ENCODE data around the gene TUBGCP2.

The TUBGCP2 gene, protein sequence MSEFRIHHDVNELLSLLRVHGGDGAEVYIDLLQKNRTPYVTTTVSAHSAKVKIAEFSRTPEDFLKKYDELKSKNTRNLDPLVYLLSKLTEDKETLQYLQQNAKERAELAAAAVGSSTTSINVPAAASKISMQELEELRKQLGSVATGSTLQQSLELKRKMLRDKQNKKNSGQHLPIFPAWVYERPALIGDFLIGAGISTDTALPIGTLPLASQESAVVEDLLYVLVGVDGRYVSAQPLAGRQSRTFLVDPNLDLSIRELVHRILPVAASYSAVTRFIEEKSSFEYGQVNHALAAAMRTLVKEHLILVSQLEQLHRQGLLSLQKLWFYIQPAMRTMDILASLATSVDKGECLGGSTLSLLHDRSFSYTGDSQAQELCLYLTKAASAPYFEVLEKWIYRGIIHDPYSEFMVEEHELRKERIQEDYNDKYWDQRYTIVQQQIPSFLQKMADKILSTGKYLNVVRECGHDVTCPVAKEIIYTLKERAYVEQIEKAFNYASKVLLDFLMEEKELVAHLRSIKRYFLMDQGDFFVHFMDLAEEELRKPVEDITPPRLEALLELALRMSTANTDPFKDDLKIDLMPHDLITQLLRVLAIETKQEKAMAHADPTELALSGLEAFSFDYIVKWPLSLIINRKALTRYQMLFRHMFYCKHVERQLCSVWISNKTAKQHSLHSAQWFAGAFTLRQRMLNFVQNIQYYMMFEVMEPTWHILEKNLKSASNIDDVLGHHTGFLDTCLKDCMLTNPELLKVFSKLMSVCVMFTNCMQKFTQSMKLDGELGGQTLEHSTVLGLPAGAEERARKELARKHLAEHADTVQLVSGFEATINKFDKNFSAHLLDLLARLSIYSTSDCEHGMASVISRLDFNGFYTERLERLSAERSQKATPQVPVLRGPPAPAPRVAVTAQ

DNA sequence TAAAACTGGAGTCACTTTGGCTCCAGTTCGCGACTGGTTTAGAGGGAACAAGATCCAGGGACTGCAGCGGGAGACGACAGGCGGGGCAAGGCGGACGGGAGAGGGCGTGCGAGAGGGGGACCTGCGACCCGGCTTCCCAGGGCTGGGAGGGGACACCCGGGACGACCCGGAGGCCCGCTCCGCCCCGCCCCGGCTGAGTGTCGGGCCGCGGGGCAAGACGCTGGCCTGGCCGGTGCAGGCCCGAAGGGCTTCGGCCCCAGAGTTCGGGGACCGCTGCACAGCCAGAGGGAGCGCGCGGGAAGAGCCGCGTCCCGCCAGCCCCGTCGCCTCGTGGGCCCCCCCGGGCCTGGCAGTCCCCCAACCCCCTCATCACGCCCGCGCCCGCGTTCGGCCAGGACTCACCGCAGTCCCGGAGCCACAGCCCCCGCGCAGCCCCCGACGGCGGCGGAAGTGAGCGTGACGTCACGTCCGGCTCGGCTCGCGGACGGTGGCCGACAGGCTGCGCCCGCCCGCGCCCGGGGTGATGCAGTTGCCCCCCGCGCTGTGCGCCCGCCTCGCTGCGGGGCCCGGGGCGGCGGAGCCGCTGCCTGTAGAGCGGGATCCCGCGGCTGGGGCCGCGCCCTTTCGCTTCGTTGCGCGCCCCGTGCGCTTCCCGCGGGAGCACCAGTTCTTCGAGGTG, at the start of gene TUBGCP2, which contains the start of gene ZNF511:
TSS of gene TUBGCP2 (minus strand) at position 452 of the 679 bp plus-strand sequence. CDS start 5,931 bp downstream, outside the sequence.
TSS of gene ZNF511 (plus strand) at position 494 of the 679 bp plus-strand sequence. CDS start at position 524, 30 bp downstream.
- peak; percentile 72 to 85 (median 84) for DNase-seq (ENCODE audit: low read depth in 2 of 3, low spot score in 2 of 3)

DNA sequence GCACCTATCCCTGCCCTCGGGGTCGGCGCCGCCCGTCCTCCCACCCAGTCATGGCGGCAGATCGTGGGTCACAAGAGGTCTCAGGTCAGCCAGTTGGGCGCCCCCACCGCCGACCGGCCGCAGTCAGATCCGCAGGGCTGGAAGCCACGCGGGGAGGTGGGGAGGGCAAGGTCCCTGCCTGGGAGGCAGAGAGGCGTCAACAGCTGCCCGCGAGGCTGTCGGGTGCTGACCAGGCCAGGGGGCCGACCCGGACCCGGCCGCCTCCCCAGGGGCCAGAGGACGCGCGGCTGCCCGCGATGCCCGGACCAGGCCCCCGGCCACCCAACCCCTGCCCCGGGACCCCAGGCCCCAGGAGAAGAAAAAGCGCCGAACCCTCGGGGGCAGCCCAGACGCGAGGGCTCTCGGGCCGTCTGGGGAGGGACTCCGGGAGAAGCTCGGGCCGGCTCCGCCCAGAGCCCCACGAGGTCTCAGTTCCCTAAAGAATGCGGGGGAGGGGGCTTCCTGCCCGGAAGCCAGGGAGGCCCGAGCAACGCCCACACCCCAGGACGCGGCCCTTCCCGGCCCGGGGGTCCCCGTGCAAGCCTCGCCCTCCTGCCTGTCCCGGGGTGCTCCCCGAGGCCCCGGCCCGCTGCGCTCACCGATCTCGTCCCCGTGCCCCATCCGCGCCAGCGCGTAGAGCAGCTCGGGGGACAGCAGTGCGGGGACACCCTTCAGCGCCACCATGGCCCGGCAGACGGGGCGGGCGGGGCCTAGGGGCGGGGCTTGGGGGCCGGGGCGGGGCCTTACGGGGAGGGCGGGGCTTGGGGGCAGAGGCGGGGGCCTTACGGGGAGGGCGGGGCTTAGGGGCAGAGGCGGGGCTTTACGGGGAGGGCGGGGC, 48.9 kb upstream of the TUBGCP2 start, which contains the start of gene FUOM:
TSS of gene FUOM (minus strand) at position 735 of the 877 bp plus-strand sequence. CDS start at position 723, 12 bp downstream.
- DNase-seq (ENCODE audit: low read depth in 2 of 3, low spot score in 2 of 3) = peak; percentile 49 to 75 (median 61)

DNA sequence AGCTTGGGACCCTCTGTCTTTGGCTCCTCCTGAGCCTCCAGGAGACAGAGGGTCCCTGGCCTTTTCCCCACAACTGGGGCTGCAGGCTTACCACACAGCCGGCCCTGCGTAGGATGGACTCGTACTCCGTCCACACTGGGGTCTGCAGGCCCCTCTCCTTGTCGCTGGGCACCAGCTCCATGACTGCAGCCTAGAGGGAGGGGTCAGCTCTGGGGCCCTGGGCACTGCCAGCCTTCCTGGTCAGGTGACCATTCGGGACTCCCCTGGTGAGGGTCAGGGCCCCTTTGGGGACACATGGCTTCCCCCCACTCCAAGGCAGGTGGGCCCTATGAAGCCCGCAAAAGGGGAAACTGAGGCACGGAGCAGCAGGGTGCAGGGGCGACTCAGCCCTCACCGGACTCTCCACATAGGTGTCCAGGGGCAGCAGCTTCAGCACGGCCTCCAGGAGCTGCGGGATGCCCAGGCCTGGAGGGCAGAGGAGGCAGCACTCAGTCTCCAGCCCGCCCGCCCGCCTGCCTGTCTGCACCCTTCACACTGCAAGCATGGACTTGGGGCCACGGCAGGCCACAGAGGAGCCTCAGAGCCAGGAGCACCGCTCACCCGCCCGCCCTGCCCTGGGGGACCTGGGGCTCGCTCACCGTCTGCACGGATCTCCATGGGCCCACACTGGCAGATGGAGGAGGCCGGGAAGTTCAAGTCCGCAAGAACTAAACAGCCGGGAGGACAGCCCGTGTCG, 48.0 kb upstream of the TUBGCP2 start:
- no peak for DNase-seq (ENCODE audit: low read depth in 2 of 3, low spot score in 2 of 3)

DNA sequence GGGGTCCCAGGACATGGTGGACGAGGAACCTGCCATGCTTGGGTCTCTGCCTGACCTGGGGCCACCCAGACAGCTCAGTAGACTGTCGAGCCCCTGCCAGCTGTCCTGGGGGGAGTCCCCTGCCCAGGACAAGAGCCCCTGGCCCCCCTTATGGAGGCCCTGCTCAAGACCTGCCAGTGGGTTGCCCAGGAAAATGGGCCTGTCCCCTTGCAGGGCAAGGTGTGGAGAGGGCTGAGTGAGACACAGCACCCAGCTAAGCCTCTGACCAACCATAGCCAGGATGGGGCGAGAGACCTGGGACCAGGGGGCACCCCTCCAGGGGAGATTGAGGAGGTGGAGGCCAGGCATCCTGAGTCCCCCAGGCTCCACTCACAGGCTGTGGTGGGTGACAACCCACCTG, 47.3 kb upstream of the TUBGCP2 start:
- DNase-seq (ENCODE audit: low read depth in 2 of 3, low spot score in 2 of 3) = no peak

DNA sequence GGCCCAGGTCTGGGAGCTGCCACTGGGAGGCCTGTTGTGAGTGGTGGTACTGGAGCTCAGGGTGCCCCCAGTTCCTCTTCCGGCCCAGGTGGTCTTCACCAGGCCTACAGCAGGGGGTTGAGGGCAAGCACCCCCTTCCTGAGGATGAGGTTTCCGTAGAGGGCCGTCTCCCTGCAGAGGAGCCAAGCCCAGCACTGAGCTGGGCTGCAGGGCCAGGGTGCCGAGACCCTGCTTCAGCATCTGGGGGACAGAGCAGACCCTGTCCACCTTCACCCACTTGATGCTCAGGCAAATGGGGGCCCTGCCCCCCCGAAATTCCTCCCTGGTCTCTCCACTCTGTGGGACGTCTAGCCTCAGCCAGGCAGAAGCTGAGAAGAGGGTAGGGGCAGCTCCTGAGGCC, 46.6 kb upstream of the TUBGCP2 start:
- DNase-seq (ENCODE audit: low read depth in 2 of 3, low spot score in 2 of 3) = no peak

DNA sequence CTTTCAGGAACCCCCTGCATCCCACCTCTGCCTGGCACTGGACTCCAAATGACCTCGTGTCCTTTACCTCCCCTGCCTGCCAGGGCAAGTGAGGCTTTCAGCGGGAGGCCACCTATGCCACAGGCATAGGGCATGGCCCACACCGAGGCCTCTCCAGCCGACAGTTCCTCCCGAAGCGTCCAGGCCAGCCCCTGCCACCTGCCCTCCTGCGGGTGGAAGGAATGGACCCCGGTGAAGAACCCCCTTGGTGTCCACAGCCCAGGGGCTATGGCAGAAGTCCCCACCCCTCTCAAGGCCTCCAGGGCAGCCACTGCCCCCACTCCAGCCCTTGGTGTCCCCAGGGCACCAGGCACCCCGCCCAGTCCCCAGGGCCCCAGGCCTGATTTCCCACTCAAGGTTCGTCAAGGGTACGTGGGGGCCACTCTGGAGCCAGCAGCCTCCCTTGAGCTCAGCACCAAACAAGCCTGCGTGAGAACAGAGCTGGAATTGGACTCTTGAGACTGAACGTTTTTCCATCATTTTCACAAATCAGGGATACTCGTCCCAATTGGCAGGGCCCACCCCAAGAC, 46.1 kb upstream of the TUBGCP2 start:
- no peak for DNase-seq (ENCODE audit: low read depth in 2 of 3, low spot score in 2 of 3)

DNA sequence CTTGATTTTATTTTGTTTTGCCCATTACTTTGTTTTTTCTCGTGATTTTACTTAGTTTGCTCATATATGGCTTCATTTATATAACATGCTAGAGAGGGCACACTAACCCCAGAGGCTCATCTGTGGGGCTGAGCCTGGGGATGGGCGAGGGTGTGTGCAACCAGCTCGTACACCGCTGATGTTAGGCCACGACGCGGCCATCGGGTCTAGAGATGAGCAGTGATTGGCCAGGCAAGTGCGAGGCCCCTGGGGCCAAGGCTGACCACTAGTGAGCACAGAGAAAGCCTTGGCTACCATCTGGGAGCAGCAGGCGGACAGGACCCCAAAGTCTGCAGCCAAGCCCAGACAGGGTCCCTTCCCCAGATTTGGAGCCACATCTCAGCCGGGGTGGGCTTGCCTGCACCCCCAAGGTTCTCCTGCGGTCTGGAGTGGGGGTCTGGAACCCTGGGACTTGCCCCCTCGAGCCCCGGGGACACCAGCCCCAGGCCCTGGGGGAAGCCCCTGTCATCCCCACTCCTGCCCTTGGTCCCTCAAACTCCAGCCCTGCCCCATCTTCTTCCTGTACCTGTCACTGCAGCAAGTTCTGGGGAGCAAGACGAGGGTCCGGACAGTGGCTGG, 45.4 kb upstream of the TUBGCP2 start:
- DNase-seq (ENCODE audit: low read depth in 2 of 3, low spot score in 2 of 3) = no peak

DNA sequence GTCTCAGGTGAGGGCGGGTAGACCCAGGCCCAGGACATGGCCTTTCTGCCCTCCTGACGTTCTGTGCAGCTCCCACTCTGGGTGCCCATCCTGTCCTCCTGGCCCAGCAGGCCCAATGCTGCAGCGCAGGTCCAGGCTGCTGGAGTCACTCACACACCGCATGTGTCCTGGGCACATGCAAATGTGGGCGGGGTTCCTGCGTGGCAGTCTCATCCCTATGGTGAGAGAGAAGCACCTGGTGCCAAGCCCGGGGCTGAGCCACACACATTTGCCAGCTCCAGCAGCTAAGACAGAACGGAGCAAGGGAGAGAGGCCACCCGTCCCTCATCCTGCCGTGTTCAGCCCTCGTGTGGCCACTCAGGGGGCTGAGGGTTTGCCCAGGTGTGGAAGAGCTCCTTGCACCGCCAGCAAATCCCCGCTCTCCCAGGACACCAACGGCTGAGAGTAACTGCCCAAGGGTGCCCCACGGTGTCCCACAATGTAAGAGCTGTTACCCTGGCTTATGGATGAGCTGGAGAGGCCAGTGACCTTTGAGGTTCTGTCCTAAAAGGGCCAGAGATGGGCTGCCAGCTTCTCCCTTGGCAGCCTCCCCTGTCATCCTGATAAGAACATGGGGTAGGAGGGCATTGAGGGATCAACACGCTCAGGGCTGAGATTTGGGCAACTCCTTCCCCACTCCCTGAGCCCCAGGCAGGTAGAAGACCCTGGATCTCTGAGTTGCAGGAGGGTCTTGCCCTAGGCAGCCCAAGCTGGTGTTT, 44.7 kb upstream of the TUBGCP2 start:
- DNase-seq (ENCODE audit: low read depth in 2 of 3, low spot score in 2 of 3) = no peak

DNA sequence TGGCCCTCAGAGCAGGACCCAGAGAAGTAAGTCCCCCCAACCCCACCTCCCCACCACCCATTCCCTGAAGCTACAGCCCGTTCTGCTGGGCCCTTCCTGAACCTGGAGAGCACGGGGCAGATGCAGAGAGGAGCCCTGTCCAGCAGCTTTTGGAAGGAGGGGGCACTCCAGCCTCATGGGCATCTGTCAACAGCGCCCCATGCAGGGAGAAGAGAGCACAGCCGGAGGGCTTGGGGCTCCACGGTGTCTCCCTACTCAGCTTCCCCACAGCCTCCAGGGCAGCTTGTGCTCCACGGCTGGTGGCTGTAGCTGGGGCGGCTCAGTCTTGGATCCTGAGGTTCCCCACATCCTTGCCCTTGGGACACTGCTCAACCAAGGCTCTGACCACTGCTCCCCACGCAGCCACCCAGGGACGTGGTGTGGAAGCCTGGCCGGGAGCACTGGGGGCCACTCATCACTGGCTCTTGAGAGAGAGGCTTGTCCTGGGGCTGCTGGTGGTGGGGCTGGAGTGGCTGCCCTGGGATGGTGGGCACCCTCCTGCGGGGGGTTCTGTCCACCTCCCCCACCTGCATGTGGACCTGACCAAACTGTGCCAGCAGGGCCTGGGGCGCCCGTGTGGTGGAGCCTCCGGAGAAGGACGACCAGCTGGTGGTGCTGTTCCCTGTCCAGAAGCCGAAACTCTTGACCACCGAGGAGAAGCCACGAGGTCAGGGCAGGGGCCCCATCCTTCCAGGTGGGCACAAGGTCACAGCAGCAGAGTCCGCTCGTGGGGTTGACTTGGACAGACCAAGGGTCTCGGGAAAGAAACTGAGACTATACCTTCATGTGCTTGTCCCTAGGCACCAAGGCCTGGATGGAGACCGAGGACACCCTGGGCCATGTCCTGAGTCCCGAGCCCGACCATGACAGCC, 43.0 kb upstream of the TUBGCP2 start:
- no peak for DNase-seq (ENCODE audit: low read depth in 2 of 3, low spot score in 2 of 3)

DNA sequence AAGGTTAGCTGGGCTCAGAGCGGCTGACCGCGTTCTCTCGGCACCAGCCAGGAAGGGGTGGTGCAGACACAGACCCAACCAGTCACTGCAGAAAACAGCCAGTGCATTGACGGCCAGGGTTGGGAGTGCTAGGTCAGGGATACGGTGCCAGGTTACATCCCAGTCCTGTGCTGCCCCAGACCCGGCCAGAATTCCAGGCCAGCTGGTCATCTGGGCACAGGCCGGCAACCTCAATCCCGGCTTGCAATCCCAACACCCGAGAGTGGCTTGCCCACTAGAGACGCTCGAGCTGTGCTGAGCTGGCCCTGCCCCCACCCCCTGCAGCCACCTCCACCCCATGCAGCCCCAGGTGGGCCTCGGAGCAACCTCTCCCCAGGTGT, 42.3 kb upstream of the TUBGCP2 start:
- DNase-seq (ENCODE audit: low read depth in 2 of 3, low spot score in 2 of 3) = no peak

DNA sequence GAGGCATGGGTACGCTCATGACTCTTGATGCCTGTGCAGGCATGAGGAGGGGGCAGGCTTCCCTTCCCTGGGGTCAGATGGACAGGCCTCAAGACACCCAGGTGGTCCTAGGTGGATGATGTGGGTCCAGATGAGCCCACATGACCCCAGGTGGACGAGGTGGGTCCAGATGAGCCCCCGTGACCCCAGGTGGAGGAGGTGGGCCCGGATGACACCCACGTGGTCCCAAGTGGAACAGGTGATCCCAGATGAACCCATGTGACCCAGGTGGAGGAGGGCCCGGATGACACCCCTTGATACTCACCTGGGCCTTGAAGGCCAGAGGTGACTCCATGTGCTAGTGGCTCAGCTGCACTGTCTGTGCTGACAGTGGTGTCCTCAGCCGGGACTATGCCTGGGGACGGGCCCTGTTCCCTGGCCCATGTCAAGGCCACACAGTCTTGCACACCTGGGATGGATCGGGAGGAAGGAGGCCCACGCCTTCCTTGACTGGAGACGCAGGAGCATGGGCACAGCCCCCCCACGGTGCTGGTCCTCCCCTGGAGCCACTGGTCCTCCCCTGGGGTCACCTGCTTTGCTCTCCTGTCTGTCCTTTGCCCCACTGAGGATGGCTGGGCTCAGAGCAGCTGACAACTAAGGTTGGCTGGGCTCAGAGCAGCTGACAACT, 41.7 kb upstream of the TUBGCP2 start:
- no peak for DNase-seq (ENCODE audit: low read depth in 2 of 3, low spot score in 2 of 3)

DNA sequence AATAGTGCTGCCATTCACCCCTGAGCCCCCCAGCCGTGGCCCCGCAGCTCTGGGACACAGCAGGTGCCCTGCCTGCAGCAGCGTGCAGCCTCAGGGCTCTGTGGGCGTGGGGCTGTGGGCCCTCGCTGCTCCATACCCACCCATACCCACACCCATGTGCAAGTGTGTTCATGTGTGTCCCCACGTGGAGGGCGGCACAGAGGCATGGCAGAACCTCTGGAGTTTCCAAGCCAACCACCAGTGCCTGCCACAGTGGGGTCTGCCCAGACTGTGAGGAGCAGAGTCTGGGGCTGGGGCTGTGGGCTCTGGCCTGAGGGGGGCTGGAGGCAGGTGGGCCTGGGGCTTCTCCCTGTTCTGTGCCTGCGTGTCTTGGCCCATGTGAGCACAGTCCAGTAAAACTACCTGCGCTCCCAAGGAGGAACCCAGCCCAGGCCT, 40.9 kb upstream of the TUBGCP2 start:
- DNase-seq (ENCODE audit: low read depth in 2 of 3, low spot score in 2 of 3) = no peak

DNA sequence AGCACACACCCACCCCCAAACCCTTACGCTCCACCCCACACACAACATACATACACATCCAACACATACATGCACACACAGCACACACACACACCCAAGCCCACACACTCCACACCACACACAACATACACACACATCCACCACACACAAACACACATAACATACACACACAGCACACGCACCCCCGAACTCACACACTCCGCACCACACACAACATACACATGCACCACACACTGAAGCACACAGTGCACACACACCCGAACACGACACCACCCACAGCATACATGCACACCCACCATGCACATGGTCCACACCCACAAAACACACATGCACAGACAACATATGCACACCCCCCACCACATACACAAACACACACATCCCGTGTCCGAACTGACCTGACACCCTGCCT, 40.5 kb upstream of the TUBGCP2 start:
- DNase-seq (ENCODE audit: low read depth in 2 of 3, low spot score in 2 of 3) = no peak

DNA sequence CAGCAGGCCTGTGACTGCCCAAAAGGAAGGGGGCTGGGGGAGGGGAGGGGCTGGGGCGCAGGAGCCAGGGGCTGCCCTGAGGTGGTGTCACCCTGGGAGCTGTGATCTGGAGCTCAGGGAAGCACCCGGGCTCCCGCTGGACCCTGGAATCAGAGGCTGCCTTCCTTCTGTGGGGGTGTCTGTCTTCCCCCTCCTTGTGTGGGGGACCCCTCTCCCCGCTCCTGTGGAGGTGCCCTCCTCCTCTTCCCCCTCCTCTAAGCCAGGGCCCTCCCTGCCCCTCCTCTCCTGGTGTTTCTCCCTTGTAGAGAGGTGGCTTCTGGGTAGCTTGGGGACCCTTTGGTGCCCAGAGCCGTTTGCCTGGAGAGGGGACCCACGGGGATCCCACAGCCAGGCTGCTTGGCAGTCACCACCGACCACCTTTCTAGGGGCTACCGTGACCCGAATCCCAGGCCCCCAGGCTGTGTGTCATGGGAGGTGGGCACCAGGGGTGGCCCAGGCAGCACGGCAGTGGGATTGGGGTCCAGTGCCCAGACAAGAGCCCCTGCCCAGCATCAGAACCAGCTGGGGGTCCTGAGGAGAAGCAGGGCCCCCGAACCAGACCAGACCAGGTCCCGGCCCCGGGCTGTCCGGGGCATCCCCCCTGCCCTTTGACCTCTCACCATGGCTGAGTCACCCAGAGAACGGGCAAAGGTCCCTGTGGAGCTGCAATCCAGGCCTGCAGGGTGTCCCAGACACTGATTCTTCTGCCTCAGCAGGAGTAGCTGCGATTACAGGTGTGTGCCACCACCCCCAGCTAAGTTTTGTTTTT, 39.2 kb upstream of the TUBGCP2 start:
- DNase-seq (ENCODE audit: low read depth in 2 of 3, low spot score in 2 of 3) = no peak

DNA sequence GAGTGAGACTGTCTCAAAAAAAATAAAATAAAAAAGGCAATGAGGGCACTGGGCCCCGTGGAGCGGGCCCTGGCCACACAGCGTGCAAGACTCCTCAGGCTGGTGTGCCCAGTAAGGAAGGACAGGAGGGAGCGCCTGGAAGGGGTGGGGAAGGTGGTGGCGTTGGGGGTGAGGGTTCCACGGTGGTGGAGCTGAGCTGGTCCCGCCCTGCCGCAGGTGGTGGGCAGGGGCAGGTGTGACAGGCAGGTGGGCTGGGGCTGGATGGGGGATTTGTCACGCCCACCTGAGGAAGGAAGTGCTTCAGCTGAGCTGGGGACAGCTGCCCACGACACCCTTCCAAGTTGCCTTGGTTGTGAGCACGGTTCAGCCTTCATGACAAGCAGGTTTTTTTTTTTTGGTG, 37.7 kb upstream of the TUBGCP2 start:
- no peak for DNase-seq (ENCODE audit: low read depth in 2 of 3, low spot score in 2 of 3)

DNA sequence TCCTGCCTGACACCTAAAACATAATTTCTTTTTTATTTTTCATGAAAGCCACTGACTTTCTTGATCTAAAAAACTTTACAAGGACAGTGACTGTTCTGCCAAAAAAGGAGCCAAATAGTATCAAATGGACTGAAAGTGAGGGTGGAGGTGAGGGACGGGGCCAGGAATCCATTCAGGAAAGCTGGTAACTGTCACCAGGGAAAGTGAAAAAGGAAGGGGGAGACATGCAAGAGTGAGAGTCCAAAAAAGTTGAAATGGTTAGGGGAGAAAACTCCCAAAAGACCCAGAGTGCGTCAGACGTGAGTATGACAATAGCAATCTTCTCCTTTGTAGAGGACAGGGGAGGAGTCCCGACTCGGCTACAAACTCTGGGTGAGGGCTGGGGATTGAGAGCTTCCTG, 35.6 kb upstream of the TUBGCP2 start:
- DNase-seq (ENCODE audit: low read depth in 2 of 3, low spot score in 2 of 3) = no peak

Measured in activated CD8-positive, alpha-beta memory T cell treated with anti-CD3 and anti-CD28 coated beads for 48 hours (primary cell).